Measurements from ENCODE around the gene ADARB2. TPM values are rescaled to one million over a fixed set of nuclear protein-coding genes. Genes with fewer than 3 reads are reported as not detected.
"Not testable (repeated sequence)": the region's sequence is repeated elsewhere in the genome, so short reads cannot be mapped to it uniquely, and the experiment has no call there.

The ADARB2 gene
- total RNA-seq, 1 donor from 2014 or later, result not detected

- no peak for ATAC-seq (ENCODE audit: poor library complexity)
- intact Hi-C loops (cut with DNase I), result no loop called here
- no peak for DNase-seq
These were observed 559.4 kb downstream of the ADARB2 start for GRCh38 chr10:1177936-1178335.

GRCh38 chr10:1175956-1176565, 561.3 kb downstream of the ADARB2 start:
- intact Hi-C loops (cut with DNase I), result no loop called here
- ATAC-seq (ENCODE audit: poor library complexity) (no peak), DNase-seq (no peak)

DNA sequence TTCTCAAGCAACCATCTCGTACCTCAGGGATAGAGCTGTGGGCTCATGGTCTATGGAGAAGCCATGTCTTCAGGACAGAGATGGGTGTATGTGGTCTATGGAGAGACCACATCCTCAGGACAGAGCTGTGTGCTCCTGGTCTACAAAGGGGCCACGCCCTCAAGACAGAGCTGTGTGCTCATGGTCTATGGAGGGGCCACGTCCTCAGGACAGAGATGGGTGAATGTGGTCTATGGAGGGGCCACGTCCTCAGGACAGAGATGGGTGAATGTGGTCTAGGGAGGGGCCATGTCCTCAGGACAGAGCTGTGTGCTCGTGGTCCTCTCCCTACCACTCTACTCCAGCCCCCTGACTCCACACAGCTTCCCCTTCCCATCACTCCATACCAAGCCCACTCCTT, 563.3 kb downstream of the ADARB2 start:
- no peak for DNase-seq
- ATAC-seq (ENCODE audit: poor library complexity), result no peak
- intact Hi-C loops (cut with DNase I), result no loop called here

- ATAC-seq (ENCODE audit: poor library complexity), result no peak
- intact Hi-C loops (cut with DNase I), result no loop called here
- no peak for DNase-seq
These were observed 564.2 kb downstream of the ADARB2 start for GRCh38 chr10:1173091-1173490.

DNA sequence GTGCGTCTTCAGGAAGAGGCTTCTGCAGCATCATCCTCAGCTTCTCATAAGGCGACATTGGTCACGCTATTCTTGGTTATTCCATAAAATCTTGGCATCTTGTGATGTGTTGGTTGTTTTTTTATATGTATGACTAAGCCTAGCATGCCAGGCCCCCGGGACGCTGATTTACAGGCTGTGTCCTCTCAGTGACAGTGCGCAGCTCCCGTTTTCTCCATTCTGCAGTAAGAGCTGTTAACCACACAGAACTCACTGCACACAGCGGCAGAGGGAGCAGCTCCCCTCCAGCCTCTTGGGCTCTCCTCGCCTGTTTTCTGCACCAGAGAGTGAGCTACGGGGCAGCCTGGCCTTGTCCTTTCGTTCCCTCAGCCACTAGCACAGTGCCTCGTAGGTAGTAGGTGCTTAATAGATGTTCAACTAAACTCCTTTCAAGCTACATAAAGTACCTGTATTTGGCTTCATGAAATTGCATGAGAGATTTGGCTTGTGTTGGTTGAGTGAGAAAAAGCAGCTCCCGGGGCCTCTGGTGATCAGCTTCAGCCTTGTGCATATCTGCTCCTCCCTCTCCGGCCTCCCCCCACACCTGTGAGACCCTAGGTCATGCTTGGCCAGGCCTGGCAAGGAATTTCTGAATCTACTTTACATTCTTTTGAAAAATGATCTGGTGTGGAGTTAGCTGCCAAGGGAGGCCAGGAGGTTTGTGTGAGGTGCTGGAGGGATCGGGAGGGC, 564.9 kb downstream of the ADARB2 start:
- no peak for ATAC-seq (ENCODE audit: poor library complexity)
- intact Hi-C loops (cut with DNase I), result no loop called here
- no peak for DNase-seq

- ATAC-seq (ENCODE audit: poor library complexity) (no peak), DNase-seq (no peak)
- intact Hi-C loops (cut with DNase I), result no loop called here
These were observed 565.7 kb downstream of the ADARB2 start for GRCh38 chr10:1171586-1171985.

- no peak for ATAC-seq (ENCODE audit: poor library complexity)
- no peak for DNase-seq
- intact Hi-C loops (cut with DNase I), result no loop called here
These were observed 566.1 kb downstream of the ADARB2 start for GRCh38 chr10:1171182-1171581.

GRCh38 chr10:1170867-1171180, 566.5 kb downstream of the ADARB2 start:
- ATAC-seq (ENCODE audit: poor library complexity) (no peak), DNase-seq (no peak)
- intact Hi-C loops (cut with DNase I), result no loop called here

DNA sequence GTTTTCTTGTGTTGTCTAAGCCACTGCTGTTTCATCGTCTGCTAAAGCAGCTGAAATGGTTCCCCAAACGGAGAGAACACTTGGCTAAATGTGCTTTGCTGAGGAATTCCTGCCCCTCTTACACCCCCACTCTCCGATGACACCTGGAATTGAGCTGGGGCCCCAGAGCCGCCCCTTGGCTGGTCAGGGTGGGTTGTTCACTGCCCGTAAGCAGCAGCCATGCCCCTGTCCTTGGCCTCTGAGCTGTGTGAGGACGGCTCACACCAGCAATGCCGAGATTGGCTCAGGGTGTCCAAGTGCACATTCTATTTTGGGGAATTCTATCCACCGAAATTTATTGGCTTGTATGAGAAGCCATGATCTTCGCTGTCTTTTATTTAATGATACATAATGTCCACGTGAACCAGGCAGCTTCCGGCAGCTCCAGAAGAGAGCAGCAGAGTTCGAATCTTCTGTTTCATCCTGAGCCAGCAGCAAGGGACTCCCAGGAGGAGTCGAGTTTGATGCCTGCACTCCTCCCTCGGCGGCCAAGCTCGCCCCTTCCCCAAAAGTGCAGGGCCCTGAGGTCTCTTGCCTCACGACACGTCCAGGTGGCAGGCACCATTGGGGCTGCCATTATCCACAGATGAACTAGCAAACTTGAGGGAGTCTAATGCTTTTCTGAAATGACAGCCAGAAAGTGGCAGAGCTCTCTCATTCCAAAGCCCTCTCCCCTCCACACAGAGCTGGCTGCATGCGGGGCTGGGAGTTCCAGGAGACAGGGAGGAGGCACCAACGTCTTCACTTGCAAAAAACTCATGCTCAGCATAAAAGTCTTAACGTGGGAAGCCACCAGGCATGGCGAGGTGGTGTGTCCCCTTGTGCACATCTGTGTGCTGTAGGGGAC, 567.1 kb downstream of the ADARB2 start:
- DNase-seq (no peak), ATAC-seq (ENCODE audit: poor library complexity) (no peak)
- intact Hi-C loops (cut with DNase I), result no loop called here

- no peak for DNase-seq
- intact Hi-C loops (cut with DNase I), result no loop called here
- ATAC-seq (ENCODE audit: poor library complexity), result no peak
These were observed 568.0 kb downstream of the ADARB2 start for GRCh38 chr10:1169186-1169885.

- ATAC-seq (ENCODE audit: poor library complexity), result no peak
- no peak for DNase-seq
- intact Hi-C loops (cut with DNase I), result no loop called here
These were observed 568.6 kb downstream of the ADARB2 start for GRCh38 chr10:1168763-1169162.

DNA sequence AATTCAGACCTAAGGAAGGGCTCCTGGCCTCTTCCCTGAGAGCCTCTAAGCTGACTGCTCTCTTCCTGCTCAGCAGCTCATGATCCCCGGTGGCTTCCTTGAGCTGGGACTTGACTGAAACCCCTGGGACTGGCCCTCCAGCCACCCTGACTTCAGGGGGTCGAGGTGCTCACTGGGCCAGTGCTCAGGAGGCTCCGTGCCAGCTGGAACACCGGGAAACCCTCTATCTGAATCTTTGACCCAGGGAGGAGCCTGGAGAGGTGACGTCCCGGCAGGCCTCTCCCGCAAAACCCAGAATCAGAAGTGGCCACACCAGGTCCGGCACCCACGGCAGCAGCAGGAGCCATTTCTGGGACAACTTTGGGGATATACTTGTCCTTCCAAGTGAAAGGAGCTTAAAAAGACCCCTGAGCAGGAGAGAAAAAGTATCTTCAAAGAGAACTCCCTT, 570.5 kb downstream of the ADARB2 start:
- intact Hi-C loops (cut with DNase I), result no loop called here
- DNase-seq (no peak), ATAC-seq (ENCODE audit: poor library complexity) (no peak)

DNA sequence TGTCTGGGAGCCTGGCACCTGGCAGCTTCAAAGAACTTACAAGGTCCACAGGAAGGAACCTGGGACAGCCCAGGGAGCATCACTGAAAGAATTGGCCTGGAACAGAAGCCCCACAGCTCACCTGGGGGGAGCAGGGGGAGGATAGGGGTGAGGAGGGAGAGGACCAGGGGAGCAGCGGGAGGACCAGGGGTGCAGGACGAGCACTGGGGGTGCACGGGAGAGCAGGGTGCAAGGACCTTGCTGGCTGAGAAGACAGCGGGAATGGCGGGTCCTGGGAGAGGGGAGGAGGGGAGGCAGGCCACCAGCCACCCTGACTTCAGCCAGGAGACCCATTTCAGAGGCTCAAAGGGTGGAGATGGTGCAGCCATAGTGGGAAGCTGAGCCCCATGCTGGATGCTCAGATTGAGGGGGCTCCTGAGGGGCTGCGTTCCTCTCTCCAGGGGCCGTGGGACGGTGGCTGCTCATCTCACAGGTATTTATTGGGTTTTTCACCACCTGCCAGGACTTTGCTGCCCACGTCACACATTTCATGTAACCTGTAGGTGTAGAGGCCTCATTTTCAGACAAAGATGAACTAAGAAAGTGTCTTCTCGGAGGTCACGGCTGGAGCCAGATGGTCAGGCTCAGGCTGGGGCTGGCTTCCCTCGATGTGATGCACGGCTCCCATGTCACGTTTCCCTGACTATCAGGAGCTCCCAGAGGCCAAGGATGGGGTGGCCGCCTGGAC, 571.1 kb downstream of the ADARB2 start:
- no peak for DNase-seq
- ATAC-seq (ENCODE audit: poor library complexity), result no peak
- intact Hi-C loops (cut with DNase I), result no loop called here

DNA sequence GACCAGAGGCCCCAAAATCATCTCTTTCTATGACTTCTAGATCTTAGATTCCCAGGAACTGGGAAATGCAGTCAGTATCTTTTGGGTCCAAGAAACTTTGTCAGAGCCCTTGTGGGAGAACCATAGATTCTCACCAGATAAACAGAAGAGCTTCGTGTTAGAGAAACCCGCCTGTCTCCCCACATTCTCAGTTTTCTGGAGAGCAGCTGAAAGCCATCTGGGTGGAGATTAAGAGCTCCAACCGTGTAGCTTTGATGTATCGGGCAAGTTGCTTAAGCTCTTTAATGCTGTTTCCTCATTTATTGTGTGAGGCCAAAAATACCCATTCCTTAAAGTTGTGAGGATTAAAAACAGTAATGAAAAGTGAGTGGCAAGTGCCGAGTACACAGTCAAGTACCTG, 573.5 kb downstream of the ADARB2 start:
- intact Hi-C loops (cut with DNase I), result no loop called here
- no peak for ATAC-seq (ENCODE audit: poor library complexity)
- DNase-seq, result no peak

DNA sequence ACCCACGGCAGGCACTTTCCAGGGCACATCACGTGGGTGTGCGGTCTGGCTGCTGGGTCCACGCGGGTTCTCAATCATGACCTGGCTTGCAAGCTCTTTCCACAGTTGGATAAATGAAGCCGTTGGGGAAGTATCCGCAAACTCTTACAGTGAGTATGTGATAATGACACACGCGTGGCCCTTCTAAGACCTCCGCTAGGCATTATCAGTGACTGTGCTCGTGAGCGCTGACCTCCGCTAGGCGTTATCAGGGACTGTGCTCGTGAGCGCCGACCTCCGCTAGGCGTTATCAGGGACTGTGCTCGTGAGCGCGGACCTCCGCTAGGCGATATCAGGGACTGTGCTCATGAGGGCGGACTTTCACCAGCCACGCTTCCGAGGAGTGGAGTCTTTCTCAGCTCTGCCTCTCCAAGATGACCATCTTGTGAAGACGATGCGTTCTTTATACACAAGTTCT, 574.1 kb downstream of the ADARB2 start:
- ATAC-seq (ENCODE audit: poor library complexity), result no peak
- intact Hi-C loops (cut with DNase I), result no loop called here
- no peak for DNase-seq

- DNase-seq (no peak), ATAC-seq (ENCODE audit: poor library complexity) (no peak)
- intact Hi-C loops (cut with DNase I), result no loop called here
These were observed 574.7 kb downstream of the ADARB2 start for GRCh38 chr10:1162481-1163203.

DNA sequence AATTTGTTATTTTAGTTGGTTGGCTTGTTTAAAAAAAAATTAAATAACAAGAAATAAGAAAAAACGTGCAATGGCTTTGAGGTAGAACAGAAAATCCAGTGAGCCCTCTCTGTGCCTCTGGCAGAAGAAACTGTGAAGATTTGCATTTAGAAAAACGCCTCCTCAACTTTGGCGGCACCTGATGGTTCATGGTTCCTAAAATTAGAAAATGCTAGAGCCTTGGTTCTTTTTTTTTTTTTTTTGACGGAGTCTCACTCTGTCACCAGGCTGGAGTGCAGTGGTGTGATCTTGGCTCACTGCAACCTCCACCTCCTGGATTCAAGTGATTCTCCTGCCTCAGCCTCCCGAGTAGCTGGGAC, 576.0 kb downstream of the ADARB2 start:
- intact Hi-C loops (cut with DNase I); ATAC-seq (ENCODE audit: poor library complexity); DNase-seq: not testable (repeated sequence)
